Activated CD4-positive, alpha-beta T cell treated with anti-CD3 and anti-CD28 coated beads, Interleukin-2, Interleukin-6, amounts not matched to agents 100 ng/mL and 50 ng/mL, durations not matched to agents 16 hours and 8 hours (primary cell): ENCODE measurements around the gene ANAPC1.
"Not testable (repeated sequence)": the region's sequence is repeated elsewhere in the genome, so short reads cannot be mapped to it uniquely, and the experiment has no call there.

Source experiments
- DNase-seq: peaks from one replicate; pipeline ENCODE4 v3.0.0-alpha.2; 2020

ANAPC1 gene

GRCh38 chr2:111903930-111904439 is 20.0 kb upstream of the ANAPC1 start:
- no peak for DNase-seq

- DNase-seq, result no peak
Observed at GRCh38 chr2:111903516-111903915, 19.5 kb upstream of the ANAPC1 start.

- DNase-seq, result peak; percentile 39
Observed at GRCh38 chr2:111900859-111901258, 16.9 kb upstream of the ANAPC1 start.

- no peak for DNase-seq
Observed at GRCh38 chr2:111898703-111899514, 14.9 kb upstream of the ANAPC1 start.

- peak; percentile 75 for DNase-seq
Observed at GRCh38 chr2:111897924-111898702, 14.1 kb upstream of the ANAPC1 start, which contains the start of gene MERTK. Gene MERTK (plus strand): TSS chr2:111898607. CDS start chr2:111898736, 129 bp downstream.

GRCh38 chr2:111897630-111897923 is 13.6 kb upstream of the ANAPC1 start:
- no peak for DNase-seq

- DNase-seq, result no peak
Observed at GRCh38 chr2:111896576-111896975, 12.6 kb upstream of the ANAPC1 start.

- no peak for DNase-seq
Observed at GRCh38 chr2:111896024-111896423, 12.0 kb upstream of the ANAPC1 start.

GRCh38 chr2:111884592-111884964 is 585 bp upstream of the ANAPC1 start:
- no peak for DNase-seq

- DNase-seq, result not testable (repeated sequence)
Observed at GRCh38 chr2:111872806-111873205, 11.2 kb downstream of the ANAPC1 start.

GRCh38 chr2:111865124-111865523 is 18.9 kb downstream of the ANAPC1 start:
- DNase-seq, result not testable (repeated sequence)

- DNase-seq, result not testable (repeated sequence)
Observed at GRCh38 chr2:111860005-111860404, 24.0 kb downstream of the ANAPC1 start.

- not testable (repeated sequence) for DNase-seq
Observed at GRCh38 chr2:111852544-111852943, 31.4 kb downstream of the ANAPC1 start.

- DNase-seq, result peak; percentile 26
Observed at GRCh38 chr2:111850646-111851045, 33.3 kb downstream of the ANAPC1 start.

GRCh38 chr2:111839625-111840282 is 44.2 kb downstream of the ANAPC1 start:
- not testable (repeated sequence) for DNase-seq

GRCh38 chr2:111838992-111839391 is 45.0 kb downstream of the ANAPC1 start:
- DNase-seq, result not testable (repeated sequence)

- DNase-seq, result peak; percentile 49
Observed at GRCh38 chr2:111834221-111834620, 49.8 kb downstream of the ANAPC1 start.

- not testable (repeated sequence) for DNase-seq
Observed at GRCh38 chr2:111830479-111830878, 53.5 kb downstream of the ANAPC1 start.

- not testable (repeated sequence) for DNase-seq
Observed at GRCh38 chr2:111828217-111828766, 55.7 kb downstream of the ANAPC1 start.

GRCh38 chr2:111812970-111813622 is 70.9 kb downstream of the ANAPC1 start:
- not testable (repeated sequence) for DNase-seq

GRCh38 chr2:111790633-111791032 is 93.4 kb downstream of the ANAPC1 start:
- not testable (repeated sequence) for DNase-seq

GRCh38 chr2:111784081-111784480 is 99.9 kb downstream of the ANAPC1 start:
- not testable (repeated sequence) for DNase-seq
